ENCODE measurements around the gene GARNL3. TPM values are rescaled to one million over a fixed set of nuclear protein-coding genes. Genes with fewer than 3 reads are reported as not detected.

Gene GARNL3
- total and polyA plus RNA-seq, 2 experiments from 2014 or later: 8.7 to 21.9 TPM

DNA sequence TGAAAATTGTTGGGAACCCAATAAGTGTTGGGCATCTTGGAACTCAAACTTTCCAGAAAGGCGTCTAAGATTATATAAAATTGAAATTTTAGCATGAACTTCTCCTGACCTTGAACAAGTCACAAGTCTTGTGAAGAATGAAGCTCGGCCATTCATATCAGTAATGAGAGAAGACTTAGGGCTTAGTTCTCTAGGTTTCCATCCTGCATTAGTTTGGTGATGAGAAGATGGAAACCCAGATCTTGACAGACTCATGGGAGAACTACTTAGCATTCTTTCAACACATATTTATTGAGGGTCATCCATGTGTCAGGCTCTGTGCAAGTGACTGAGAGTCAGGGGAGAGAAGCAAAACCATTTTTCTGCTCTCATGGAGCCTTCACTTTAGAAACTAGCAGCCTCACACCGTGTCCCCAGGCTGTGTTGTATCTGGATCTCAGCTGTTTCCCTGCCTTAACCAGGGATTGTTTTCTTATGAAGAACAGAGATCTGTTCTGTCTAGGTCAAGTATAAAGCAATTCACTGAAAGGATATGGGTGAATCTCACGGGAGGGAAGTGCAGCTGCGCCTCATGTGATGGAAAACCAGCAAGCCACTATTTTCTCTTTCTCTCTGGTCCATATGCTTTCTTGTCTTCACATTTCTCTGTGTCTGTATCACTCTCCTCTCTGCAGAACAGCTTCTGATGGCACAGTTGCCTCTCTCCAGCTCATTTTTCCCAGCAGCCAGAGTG is 3.4 kb downstream of the GARNL3 start (continued):
- TF ChIP-seq, protein P1, sequence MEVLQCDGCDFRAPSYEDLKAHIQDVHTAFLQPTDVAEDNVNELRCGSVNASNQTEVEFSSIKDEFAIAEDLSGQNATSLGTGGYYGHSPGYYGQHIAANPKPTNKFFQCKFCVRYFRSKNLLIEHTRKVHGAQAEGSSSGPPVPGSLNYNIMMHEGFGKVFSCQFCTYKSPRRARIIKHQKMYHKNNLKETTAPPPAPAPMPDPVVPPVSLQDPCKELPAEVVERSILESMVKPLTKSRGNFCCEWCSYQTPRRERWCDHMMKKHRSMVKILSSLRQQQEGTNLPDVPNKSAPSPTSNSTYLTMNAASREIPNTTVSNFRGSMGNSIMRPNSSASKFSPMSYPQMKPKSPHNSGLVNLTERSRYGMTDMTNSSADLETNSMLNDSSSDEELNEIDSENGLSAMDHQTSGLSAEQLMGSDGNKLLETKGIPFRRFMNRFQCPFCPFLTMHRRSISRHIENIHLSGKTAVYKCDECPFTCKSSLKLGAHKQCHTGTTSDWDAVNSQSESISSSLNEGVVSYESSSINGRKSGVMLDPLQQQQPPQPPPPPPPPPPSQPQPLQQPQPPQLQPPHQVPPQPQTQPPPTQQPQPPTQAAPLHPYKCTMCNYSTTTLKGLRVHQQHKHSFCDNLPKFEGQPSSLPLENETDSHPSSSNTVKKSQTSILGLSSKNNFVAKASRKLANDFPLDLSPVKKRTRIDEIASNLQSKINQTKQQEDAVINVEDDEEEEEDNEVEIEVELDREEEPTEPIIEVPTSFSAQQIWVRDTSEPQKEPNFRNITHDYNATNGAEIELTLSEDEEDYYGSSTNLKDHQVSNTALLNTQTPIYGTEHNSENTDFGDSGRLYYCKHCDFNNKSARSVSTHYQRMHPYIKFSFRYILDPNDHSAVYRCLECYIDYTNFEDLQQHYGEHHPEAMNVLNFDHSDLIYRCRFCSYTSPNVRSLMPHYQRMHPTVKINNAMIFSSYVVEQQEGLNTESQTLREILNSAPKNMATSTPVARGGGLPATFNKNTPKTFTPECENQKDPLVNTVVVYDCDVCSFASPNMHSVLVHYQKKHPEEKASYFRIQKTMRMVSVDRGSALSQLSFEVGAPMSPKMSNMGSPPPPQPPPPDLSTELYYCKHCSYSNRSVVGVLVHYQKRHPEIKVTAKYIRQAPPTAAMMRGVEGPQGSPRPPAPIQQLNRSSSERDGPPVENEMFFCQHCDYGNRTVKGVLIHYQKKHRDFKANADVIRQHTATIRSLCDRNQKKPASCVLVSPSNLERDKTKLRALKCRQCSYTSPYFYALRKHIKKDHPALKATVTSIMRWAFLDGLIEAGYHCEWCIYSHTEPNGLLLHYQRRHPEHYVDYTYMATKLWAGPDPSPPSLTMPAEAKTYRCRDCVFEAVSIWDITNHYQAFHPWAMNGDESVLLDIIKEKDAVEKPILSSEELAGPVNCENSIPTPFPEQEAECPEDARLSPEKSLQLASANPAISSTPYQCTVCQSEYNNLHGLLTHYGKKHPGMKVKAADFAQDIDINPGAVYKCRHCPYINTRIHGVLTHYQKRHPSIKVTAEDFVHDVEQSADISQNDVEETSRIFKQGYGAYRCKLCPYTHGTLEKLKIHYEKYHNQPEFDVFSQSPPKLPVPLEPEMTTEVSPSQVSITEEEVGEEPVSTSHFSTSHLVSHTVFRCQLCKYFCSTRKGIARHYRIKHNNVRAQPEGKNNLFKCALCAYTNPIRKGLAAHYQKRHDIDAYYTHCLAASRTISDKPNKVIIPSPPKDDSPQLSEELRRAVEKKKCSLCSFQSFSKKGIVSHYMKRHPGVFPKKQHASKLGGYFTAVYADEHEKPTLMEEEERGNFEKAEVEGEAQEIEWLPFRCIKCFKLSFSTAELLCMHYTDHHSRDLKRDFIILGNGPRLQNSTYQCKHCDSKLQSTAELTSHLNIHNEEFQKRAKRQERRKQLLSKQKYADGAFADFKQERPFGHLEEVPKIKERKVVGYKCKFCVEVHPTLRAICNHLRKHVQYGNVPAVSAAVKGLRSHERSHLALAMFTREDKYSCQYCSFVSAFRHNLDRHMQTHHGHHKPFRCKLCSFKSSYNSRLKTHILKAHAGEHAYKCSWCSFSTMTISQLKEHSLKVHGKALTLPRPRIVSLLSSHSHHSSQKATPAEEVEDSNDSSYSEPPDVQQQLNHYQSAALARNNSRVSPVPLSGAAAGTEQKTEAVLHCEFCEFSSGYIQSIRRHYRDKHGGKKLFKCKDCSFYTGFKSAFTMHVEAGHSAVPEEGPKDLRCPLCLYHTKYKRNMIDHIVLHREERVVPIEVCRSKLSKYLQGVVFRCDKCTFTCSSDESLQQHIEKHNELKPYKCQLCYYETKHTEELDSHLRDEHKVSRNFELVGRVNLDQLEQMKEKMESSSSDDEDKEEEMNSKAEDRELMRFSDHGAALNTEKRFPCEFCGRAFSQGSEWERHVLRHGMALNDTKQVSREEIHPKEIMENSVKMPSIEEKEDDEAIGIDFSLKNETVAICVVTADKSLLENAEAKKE (CRISPR knock-in tag; IDR thresholded peaks at IDR 0.05): no peak
- TF ChIP-seq CREB1 (CRISPR knock-in tag; IDR thresholded peaks at IDR 0.05; ENCODE audit: low read depth) (no peak), JUNB (IDR thresholded peaks at IDR 0.05; ENCODE audit: unreplicated experiment) (no peak), ZNF114 (CRISPR knock-in tag; IDR thresholded peaks at IDR 0.05) (no peak)

DNA sequence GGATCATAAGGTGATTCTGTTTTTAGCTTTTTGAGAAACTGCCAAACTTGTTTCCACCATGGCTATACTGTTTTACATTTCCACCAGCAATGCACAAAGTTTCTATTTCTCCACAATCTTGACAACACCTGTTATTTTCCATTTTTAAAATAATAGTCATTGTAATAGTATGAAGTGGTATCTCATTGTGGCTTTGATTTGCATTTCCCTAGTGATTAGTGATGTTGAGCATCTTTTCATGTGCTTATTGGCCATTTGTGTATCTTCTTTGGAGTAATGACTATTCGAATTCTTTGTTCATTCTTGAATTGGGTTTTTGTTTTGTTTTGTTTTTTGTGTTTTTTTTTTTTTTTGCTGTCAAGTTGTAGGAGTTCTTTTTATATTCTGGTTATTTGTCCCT is 4.9 kb downstream of the GARNL3 start:
- Histone ChIP-seq H3K27me3 (ENCODE audit: insufficient read depth) (no peaks in the 10 kb centered on the region), H3K4me3 (no peak overlapping the region), H3K27ac (ENCODE audit: low read depth) (no peak overlapping the region), H3F3A (replicated peaks; ENCODE audit: low read depth) (no peaks in the 10 kb centered on the region), H3K79me2 (replicated peaks; ENCODE audit: insufficient read depth) (no peaks in the 10 kb centered on the region), H2AFZ (no peak overlapping the region), H3K4me1 (ENCODE audit: insufficient read depth) (0 out of 2 replicates have a peak, but pooled peaks cover 5% of the 10 kb centered on the region), H3K4me2 (no peak overlapping the region), H4K20me1 (replicated peaks; ENCODE audit: insufficient read depth) (no peaks in the 10 kb centered on the region), H3K36me3 (ENCODE audit: insufficient read depth) (no peaks in the 10 kb centered on the region), H3K9me2 (ENCODE audit: insufficient read depth) (no peaks in the 10 kb centered on the region)
- no peak for DNase-seq (ENCODE audit: low spot score)
- Mint-ChIP-seq H3K27ac (no peak overlapping the region), H3K27me3 (ENCODE audit: insufficient read depth, low read depth, poor library complexity) (no peaks in the 10 kb centered on the region), H3K9me3 (no peaks in the 10 kb centered on the region), H3K4me1 (peaks cover 7% of the 10 kb centered on the region; the same call in 2 of the 3 replicates), H3K36me3 (ENCODE audit: low read depth) (peaks cover 6% of the 10 kb centered on the region; the same call in 2 of the 3 replicates), H3K4me3 (no peak overlapping the region)
- TF ChIP-seq EZH2 (IDR thresholded peaks at IDR 0.05; ENCODE audit: low read depth, unreplicated experiment): no peak
- TF ChIP-seq, protein P2, sequence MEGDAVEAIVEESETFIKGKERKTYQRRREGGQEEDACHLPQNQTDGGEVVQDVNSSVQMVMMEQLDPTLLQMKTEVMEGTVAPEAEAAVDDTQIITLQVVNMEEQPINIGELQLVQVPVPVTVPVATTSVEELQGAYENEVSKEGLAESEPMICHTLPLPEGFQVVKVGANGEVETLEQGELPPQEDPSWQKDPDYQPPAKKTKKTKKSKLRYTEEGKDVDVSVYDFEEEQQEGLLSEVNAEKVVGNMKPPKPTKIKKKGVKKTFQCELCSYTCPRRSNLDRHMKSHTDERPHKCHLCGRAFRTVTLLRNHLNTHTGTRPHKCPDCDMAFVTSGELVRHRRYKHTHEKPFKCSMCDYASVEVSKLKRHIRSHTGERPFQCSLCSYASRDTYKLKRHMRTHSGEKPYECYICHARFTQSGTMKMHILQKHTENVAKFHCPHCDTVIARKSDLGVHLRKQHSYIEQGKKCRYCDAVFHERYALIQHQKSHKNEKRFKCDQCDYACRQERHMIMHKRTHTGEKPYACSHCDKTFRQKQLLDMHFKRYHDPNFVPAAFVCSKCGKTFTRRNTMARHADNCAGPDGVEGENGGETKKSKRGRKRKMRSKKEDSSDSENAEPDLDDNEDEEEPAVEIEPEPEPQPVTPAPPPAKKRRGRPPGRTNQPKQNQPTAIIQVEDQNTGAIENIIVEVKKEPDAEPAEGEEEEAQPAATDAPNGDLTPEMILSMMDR (conservative IDR thresholded peaks at IDR 0.05; ENCODE audit: low read depth in 2 of 2): no peak
- no peak for TF ChIP-seq CREB1 (CRISPR knock-in tag; IDR thresholded peaks at IDR 0.05; ENCODE audit: low read depth)
- TF ChIP-seq JUNB (IDR thresholded peaks at IDR 0.05; ENCODE audit: unreplicated experiment): no peak
- no peak for TF ChIP-seq NANOG (IDR thresholded peaks at IDR 0.05; ENCODE audit: borderline replicate concordance)
- TF ChIP-seq, protein P3, sequence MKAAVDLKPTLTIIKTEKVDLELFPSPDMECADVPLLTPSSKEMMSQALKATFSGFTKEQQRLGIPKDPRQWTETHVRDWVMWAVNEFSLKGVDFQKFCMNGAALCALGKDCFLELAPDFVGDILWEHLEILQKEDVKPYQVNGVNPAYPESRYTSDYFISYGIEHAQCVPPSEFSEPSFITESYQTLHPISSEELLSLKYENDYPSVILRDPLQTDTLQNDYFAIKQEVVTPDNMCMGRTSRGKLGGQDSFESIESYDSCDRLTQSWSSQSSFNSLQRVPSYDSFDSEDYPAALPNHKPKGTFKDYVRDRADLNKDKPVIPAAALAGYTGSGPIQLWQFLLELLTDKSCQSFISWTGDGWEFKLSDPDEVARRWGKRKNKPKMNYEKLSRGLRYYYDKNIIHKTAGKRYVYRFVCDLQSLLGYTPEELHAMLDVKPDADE (IDR thresholded peaks at IDR 0.05): no peak
- TF ChIP-seq, protein P4, sequence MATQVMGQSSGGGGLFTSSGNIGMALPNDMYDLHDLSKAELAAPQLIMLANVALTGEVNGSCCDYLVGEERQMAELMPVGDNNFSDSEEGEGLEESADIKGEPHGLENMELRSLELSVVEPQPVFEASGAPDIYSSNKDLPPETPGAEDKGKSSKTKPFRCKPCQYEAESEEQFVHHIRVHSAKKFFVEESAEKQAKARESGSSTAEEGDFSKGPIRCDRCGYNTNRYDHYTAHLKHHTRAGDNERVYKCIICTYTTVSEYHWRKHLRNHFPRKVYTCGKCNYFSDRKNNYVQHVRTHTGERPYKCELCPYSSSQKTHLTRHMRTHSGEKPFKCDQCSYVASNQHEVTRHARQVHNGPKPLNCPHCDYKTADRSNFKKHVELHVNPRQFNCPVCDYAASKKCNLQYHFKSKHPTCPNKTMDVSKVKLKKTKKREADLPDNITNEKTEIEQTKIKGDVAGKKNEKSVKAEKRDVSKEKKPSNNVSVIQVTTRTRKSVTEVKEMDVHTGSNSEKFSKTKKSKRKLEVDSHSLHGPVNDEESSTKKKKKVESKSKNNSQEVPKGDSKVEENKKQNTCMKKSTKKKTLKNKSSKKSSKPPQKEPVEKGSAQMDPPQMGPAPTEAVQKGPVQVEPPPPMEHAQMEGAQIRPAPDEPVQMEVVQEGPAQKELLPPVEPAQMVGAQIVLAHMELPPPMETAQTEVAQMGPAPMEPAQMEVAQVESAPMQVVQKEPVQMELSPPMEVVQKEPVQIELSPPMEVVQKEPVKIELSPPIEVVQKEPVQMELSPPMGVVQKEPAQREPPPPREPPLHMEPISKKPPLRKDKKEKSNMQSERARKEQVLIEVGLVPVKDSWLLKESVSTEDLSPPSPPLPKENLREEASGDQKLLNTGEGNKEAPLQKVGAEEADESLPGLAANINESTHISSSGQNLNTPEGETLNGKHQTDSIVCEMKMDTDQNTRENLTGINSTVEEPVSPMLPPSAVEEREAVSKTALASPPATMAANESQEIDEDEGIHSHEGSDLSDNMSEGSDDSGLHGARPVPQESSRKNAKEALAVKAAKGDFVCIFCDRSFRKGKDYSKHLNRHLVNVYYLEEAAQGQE (IDR thresholded peaks at IDR 0.05; ENCODE audit: unreplicated experiment): no peak
- TF ChIP-seq ZNF114 (CRISPR knock-in tag; IDR thresholded peaks at IDR 0.05): no peak
- TF ChIP-seq EZH2phosphoT487 (IDR thresholded peaks at IDR 0.05; ENCODE audit: unreplicated experiment): no peak
- TF ChIP-seq ZNF331 (CRISPR knock-in tag; IDR thresholded peaks at IDR 0.05; ENCODE audit: low read depth): no peak
- TF ChIP-seq STAT1 (IDR thresholded peaks at IDR 0.05; ENCODE audit: unreplicated experiment): no peak
- ATAC-seq: no peak
